ENCODE results near the gene ANTXR1.

- TF ChIP-seq CTCF (IDR thresholded peaks at IDR 0.05 in 8 of 11, conservative IDR thresholded peaks at IDR 0.05 in 3 of 11) (no peak), POLR2A (IDR thresholded peaks at IDR 0.05) (no peak)
These were observed 218.8 kb downstream of the ANTXR1 start for GRCh38 chr2:69231612-69232277.

All from spleen (tissue), 7 donors.